HG03196 (cell line): ENCODE data around the gene DENND6B.

Source experiments
- ATAC-seq: cut with Tn5 transposase; IDR thresholded peaks from one replicate; pipeline ENCODE4 v1.9.1; 2021; ENCODE audit not compliant: unreplicated experiment

The DENND6B gene

DNA sequence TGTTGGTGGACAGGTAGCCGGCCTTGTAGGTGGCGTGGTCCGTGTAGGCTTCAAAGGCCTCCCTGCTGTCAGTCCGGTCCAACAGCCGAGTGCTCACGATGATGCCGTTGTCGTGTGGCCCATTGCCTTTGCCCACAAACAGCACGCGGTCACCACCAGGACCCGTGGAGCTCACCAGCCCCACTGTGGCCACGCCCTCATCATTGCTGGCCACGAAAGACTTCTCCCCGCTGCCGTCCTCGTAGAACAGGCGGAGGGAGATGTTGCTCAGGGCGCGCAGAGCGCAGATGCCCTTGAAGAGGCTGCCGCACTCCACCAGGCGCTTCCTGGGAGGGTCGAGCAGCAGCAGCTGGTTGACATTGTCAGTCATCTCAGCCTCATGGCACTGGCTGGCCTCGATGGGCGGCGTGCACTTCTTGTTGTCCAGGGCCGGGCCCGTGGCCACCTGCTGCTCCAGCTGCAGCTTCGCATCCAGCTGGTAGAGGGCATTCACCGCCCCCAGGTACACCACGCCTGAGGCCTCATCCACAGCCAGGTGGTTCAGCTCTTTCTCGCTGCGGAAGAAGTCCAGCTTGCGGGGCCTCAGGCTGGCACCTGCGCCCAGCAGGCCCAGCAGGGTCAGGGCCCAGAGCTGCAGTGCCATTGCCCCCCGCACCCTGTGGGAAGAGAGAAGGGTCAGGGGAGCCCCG, 36.7 kb downstream of the DENND6B start:
- no peak for ATAC-seq

GRCh38 chr22:50289151-50289941, 37.5 kb downstream of the DENND6B start:
- no peak for ATAC-seq

DNA sequence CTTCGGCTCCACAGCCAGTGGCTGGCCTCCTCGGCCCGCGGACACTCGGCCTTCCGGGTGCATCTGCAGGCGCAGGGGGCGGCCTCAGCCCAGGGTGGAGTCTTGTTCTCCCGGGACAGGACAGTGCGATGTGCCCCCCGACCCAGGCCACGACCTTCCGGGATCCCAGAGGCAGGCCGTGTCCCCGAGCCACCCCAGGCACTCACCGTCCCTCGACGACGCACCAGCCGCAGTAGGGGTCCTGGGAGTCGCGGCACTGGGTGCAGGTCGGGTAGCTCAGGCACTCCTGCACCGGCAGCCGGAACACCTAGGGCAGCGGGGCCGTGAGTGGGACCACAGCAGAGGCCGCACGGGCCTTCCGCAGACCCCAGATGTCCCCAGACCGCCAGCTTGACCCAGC, 39.1 kb downstream of the DENND6B start:
- no peak for ATAC-seq

DNA sequence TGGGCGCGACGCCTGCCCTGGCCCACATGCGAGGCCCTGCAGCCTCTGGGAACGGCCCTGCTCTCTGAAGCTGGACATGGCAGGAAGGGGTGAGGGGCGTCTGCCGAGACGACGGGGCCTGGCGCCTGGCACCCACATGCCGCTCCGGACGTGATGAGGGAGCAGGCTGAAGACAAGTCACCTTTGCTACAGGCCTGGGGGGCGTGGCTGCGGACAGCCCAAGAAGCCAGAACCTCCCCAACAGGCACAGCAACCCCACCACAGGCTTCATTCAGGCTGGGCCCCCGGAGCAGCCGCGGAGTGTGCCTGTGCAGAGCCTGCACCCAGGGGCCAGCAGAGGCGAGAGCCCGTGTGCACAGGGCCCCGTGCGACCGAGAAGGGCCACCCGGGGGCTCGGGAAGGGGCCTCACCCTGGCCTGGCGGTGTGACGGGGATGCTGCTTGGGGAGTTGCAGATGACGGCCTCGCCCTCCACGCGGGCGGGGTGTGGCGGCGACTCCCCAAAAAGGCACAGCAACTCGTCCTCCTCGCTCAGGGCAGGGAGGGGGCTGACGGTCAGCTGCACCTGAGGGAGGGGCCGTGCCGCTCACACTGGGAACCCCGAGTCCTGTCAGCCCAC, 40.0 kb downstream of the DENND6B start:
- ATAC-seq: no peak

DNA sequence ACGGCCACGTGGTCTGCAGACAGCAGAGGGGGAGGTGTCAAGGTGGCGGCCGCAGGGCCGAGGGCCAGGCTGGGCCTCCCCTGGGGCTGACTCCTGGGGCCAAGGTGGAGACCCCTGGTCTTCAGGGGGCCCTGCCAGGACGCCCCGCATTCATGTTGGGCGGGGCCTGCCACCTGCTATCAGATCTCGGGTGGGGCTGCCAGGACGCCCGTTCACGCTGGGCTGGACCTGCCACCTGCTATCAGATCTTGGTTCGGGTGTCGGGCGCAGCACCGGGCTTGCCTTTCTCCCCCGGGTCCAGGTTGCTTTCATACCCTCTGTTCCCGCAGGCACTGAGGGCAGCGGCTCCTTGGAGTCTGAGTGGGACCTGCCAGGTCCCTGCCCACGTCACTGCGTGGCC, 40.5 kb downstream of the DENND6B start:
- no peak for ATAC-seq

GRCh38 chr22:50285568-50286229, 41.1 kb downstream of the DENND6B start:
- no peak for ATAC-seq

- no peak for ATAC-seq
These were observed 42.3 kb downstream of the DENND6B start for GRCh38 chr22:50284479-50284878.

GRCh38 chr22:50283821-50284220, 43.0 kb downstream of the DENND6B start:
- no peak for ATAC-seq

DNA sequence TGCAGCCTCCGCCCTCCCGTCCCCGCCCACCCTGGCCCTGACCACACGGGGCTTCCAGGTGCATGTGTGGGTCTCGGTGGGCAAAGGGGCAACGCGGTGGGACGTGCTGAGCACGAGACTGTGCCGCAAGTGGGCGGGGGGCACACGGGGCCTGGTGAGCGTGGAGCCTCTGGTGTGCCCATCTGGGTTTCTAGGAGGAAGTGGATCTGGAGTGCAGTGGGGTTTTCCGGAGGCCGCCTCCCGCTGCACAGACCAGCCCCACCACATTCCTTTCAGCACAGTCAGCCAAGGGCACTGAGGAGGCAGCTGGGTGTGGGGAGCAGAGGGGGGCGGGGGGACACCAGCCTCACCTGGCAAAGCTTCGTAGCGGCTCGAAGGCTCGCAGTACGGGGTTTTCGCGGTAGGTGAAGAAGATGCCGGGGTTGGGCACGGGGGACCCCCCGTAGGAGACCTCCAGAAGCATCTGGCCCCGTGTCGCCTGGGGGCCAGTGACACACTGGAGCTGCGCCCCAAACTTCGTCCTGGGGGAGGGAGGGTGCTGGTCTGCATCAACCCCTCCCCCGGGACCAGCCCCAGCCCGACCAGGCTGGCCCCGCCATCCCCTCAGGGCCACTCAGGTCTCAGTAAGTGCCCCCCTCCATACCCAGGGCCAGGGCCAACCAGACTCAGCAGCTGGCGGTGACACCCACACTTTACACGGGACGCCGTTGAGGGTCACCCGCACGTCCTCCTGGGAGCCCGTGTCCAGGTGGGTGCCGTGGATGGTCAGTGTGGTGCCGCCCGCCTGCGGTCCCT, 44.3 kb downstream of the DENND6B start:
- no peak for ATAC-seq

DNA sequence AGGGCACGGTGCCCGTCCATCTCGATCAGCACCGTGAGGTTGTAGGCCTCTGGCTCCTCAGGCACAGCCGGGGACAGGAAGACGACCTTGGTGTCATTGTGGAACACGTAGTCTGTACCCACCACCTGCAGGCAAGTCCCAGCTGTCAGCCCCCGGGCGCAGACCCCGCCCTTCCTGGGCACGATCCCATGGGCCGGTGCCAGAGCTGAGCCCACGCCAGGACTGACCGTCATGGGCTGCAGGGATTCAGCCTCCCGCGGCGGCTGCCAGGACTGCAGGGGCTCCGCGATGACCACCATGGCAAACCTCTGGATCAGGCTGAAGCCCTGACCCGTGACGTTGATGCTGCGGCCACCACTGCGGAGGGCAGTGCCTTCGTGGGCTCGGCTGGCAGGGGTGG, 44.9 kb downstream of the DENND6B start:
- ATAC-seq: no peak

DNA sequence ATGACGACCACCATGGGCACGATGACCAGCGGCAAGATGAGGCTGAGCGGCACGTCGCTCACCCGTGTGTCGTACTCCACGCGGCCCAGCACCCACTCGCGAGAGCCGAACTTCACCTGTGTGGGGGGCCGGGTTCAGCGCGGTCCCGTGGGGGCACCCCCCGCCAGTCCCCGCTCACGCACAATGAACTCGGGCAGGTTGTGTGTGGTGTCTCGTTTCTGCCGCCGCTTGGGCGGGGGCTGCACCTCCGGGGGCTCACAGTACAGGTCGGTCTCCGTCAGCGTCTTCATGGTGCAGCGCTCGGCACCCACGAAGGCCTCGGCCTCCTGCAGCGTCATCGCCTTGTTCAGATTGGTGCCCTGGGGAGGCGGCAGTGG, 45.4 kb downstream of the DENND6B start:
- ATAC-seq: no peak

DNA sequence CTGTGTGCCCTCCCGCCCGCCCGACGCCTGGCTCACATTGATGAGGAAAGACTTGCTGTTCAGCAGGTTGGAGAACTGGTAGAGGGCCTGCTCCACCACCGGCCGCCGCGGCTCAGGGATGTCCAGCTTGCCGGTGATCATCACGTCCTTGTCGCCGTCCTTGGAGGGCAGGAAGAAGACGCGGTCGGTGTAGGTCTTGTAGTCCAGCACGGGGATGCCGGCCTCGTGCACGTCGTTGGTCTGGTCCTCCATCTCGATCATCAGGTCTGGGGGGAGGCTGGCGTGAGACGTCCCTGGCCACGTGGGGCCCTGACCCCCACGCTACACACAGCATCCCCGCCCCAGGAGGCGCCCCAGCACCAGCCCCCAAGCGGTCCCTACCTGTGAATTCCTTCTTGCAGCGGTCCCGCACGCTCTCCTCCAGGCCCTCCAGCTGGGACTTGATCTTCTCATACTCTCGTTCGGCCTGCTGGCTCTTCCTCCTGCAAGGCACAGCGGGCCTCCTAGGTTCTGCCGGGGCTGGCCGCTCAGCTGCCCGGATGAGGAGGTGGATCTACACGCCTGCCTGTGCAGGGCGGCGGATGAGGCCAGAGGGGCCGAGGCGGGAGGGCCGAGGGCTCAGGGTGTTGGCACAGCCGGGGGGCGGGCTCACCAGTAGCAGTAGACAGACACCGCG, 46.0 kb downstream of the DENND6B start:
- ATAC-seq: no peak

DNA sequence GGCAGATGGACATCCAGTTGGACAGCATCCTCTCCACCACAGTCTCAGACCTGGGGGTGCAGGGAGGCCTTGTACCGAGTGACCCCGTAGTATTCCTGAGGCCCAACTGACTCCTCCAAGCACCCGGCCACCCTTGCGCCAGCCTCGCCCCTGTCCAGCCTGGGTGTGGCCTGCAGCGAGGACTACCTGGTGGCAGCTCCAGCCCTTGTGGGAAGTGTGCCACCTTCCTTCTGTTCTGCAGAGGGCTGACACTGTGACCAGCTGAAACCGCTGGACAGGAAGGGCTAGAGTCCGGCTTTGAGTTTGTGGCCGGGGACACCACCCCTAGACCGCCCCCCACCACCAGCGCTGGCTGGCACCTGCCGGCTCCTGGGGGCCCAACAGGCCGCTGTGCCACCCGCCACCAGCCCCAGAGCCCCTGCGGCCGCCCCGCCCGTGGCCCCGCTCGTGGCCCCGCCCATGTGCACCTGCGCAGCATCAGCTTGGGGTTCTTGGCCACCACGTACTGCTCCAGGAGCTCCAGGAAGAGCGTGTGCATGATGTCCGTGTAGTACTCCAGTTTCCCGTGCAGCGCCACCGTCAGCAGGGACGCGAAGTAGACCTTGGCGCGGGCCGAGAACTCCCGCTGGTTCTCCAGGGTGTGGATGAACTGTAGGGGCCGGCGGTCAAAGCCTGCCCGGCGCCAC, 46.6 kb downstream of the DENND6B start:
- ATAC-seq: no peak

DNA sequence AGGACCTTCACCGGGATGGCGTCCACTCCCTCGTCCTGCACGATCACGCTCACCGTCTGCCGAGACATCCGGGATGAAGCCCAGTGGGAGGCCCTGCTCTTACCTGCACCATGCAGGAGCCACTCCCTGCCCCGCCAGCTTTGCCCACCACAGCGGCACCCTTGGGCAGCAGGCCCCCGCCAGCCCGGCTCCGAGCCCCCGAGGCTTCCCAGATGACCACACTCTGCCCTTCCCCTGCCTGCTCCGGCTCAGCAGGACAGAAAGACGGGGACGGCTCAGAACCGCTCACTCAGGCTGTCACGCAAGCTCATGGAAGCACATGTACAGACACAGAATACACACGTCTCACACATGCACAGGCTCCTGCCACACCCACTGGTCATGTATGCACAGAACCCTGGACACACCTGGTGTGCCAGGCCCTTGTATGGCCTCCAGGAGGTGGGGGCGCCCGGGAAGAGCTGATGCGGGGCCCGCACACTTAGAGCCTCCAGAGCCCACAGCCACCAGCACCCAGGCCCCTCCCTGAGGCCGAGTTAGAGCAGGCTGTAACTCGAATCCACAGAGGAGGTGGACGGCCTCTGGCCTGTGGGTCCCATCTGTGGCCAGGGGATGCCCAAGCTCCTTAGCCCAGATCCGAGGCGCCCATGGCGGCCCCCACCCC, 47.7 kb downstream of the DENND6B start:
- ATAC-seq: no peak

- no peak for ATAC-seq
These were observed 48.4 kb downstream of the DENND6B start for GRCh38 chr22:50278461-50278860.

GRCh38 chr22:50277761-50278160, 49.1 kb downstream of the DENND6B start:
- no peak for ATAC-seq

DNA sequence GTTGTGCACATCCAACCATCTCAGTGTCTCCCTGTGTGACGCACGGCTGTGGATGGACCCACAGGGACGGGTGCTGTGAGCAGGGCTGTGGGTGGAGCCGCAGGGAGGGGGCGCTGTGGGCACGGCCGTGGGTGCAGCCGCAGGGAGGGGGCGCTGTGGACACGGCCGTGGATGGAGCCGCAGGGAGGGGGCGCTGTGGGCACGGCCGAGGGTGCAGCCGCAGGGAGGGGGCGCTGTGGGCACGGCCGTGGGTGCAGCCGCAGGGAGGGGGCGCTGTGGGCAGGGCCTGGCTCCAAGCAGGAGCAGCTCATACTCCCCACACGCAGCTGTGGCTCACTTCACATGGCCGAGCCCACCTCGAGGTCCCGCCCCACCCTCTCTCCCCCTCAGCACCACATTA, 50.7 kb downstream of the DENND6B start:
- ATAC-seq: no peak

DNA sequence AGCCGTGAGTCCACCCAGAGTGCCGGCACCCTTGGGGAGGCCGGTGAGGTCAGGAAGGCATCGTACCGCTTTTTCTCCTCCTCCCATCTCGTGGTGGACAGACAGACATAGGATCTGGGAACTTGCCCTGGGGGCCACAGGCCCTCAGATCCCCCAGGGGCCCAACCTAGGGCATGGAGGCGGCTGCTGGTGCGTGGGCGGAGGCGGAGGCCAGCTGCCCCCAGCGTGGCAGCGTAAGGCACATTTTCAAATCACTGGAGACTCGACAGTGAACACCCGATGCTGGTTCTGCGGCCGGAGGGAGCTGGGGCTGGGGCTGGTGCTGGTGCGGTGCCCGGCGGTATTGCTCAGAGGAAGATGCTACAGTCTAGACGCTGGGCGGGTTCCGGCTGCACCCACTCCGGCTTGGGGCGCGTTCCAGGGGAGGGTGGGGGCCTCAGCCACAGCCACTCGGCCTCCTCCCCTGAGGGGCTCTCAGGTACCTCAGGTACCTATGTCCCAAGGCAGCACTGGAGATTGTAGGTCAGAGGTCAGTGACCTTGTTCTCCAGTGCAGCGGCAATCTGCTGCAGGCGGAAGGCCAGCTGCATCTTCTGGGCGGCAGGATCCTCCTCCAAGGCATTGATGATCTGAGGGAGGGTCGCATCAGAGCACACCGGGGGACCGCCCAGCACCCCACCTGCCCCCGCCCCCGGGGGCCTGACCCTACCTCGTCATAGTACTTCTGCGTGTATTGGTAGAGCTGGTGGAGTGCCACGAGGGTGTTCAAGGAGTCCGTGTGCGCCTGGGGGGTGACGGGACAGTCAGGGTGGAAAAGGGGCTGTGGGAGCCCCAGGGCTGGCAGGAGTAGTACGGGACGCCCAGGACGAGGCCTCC, 51.4 kb downstream of the DENND6B start:
- no peak for ATAC-seq
